Fibroblast of lung (primary cell): Measurements from ENCODE around the gene KCTD16. TPM values are rescaled to one million over a fixed set of nuclear protein-coding genes. Genes with fewer than 3 reads are reported as not detected.

Experiments used
- DNase-seq, 2 donors: peaks; one replicate each; pipeline versions ENCODE4 v3.0.0 to v3.0.0-alpha.2; 2010; ENCODE audit warnings: low read depth in 2 of 2
- H2AFZ ChIP-seq: 2 replicates; pipeline ENCODE4 v1.5.1; 2012; ENCODE audit warnings: low read length, control low read depth, inconsistent platforms
- H3K27ac ChIP-seq: 2 replicates; pipeline ENCODE4 v1.5.1; 2011; ENCODE audit warnings: low read length, control low read depth; ENCODE audit not compliant: insufficient read depth
- H3K27me3 ChIP-seq: 2 replicates; pipeline ENCODE4 v1.5.1; 2011; ENCODE audit warnings: mild to moderate bottlenecking, low read length; ENCODE audit not compliant: control insufficient read depth, insufficient read depth
- H3K36me3 ChIP-seq: 2 replicates; pipeline ENCODE4 v1.5.1; 2011; ENCODE audit warnings: low read length; ENCODE audit not compliant: control insufficient read depth, insufficient read depth
- H3K4me1 ChIP-seq: 2 replicates; pipeline ENCODE4 v1.5.1; 2011; ENCODE audit warnings: low read length; ENCODE audit not compliant: control insufficient read depth, insufficient read depth; ENCODE audit errors: extremely low read depth
- H3K4me2 ChIP-seq: 2 replicates; pipeline ENCODE4 v1.5.1; 2011; ENCODE audit warnings: low read length, control low read depth; ENCODE audit not compliant: insufficient read depth; ENCODE audit errors: extremely low read depth
- H3K4me3 ChIP-seq, 4 experiments: fragments of 200-600 bp in 1 of 4; sonication (generic) in 1 of 4; replicated peaks in 1 of 4; 2 replicates each; pipeline ENCODE4 v1.5.1; 2011 to 2016; ENCODE audit warnings: low read length in 4 of 4, low read depth in 3 of 4, mild to moderate bottlenecking in 3 of 4, control low read depth in 2 of 4, inconsistent platforms in 1 of 4, mixed read lengths in 1 of 4; ENCODE audit not compliant: insufficient read depth in 1 of 4; ENCODE audit errors: control extremely low read depth in 1 of 4
- H3K79me2 ChIP-seq: 2 replicates; pipeline ENCODE4 v1.5.1; 2012; ENCODE audit warnings: mild to moderate bottlenecking, low read length, inconsistent platforms; ENCODE audit not compliant: control insufficient read depth, insufficient read depth
- H3K9ac ChIP-seq: 2 replicates; pipeline ENCODE4 v1.5.1; 2011; ENCODE audit warnings: mild to moderate bottlenecking, low read length, control low read depth; ENCODE audit not compliant: insufficient read depth
- H3K9me3 ChIP-seq: 2 replicates; pipeline ENCODE4 v1.5.1; 2012; ENCODE audit warnings: low read depth, low read length; ENCODE audit not compliant: control insufficient read depth, insufficient read depth
- H4K20me1 ChIP-seq: 2 replicates; pipeline ENCODE4 v1.5.1; 2011; ENCODE audit warnings: low read length; ENCODE audit not compliant: control insufficient read depth, insufficient read depth; ENCODE audit errors: extremely low read depth
- CTCF ChIP-seq, 2 donors: IDR thresholded peaks in 1 of 2; conservative IDR thresholded peaks in 1 of 2; 1 replicate in 1 of 2; 2 replicates in 1 of 2; pipeline ENCODE4 v1.5.1; 2011 to 2012; ENCODE audit warnings: low read length in 2 of 2, control low read depth in 1 of 2, inconsistent platforms in 1 of 2, low read depth in 1 of 2, mild to moderate bottlenecking in 1 of 2
- EZH2 ChIP-seq: IDR thresholded peaks from 2 replicates; pipeline ENCODE4 v1.5.1; 2012; ENCODE audit warnings: low read length, control low read depth, mild to moderate bottlenecking; ENCODE audit errors: missing control alignments
- polyA plus RNA-seq, 2 donors: library from polyadenylated mRNA; depleted of rRNA in 1 of 2; stranded (reverse) in 1 of 2; unstranded in 1 of 2; fragments of >200 nt; gene quantifications; 2 replicates each; pipeline ENCODE4 v1.2.1, GENCODE V29; 2011 to 2012; ENCODE audit warnings: missing spikeins in 1 of 2
- total RNA-seq: library from RNA; depleted of rRNA; stranded (reverse); fragments of >200 nt; gene quantifications from 2 replicates; pipeline ENCODE4 v1.2.1, GENCODE V29; 2014

Gene KCTD16
- total and polyA plus RNA-seq, 2 donors (not counting 1 experiment from before 2014, with no cell fraction given): 0.32 to 1.2 TPM

GRCh38 chr5:144133050-144133633 lies 37.5 kb upstream of the KCTD16 start:
- Histone ChIP-seq H3K79me2 (no peaks in the 10 kb centered on the region), H3K9ac (no peak overlapping the region), H3K4me2 (no peak overlapping the region)

GRCh38 chr5:144134194-144134826 lies 36.4 kb upstream of the KCTD16 start:
- Histone ChIP-seq H3K4me2 (no peak overlapping the region), H3K4me3 (no peak overlapping the region), H3K4me1 (no peaks in the 10 kb centered on the region), H3K79me2 (no peaks in the 10 kb centered on the region), H3K9ac (no peak overlapping the region), H3K9me3 (no peaks in the 10 kb centered on the region), H3K27me3 (no peaks in the 10 kb centered on the region), H4K20me1 (no peaks in the 10 kb centered on the region), H3K36me3 (no peaks in the 10 kb centered on the region), H2AFZ (no peak overlapping the region), H3K27ac (no peak overlapping the region)
- DNase-seq: no peak
- TF ChIP-seq EZH2 (no peak), CTCF (conservative IDR thresholded peaks at IDR 0.05 in 1 of 2, IDR thresholded peaks at IDR 0.05 in 1 of 2; ENCODE audit: low read depth in 1 of 2, low read length in 2 of 2) (no peak)

More at GRCh38 chr5:144133050-144133633, 37.5 kb upstream of the KCTD16 start:
- no peaks in the 10 kb centered on the region for H3K36me3 ChIP-seq
- no peaks in the 10 kb centered on the region for H3K27me3 ChIP-seq
- H3K27ac ChIP-seq: no peak overlapping the region
- H2AFZ ChIP-seq: no peak overlapping the region
- no peak overlapping the region for H3K4me3 ChIP-seq
- TF ChIP-seq CTCF (conservative IDR thresholded peaks at IDR 0.05 in 1 of 2, IDR thresholded peaks at IDR 0.05 in 1 of 2; ENCODE audit: low read depth in 1 of 2, low read length in 2 of 2) (no peak), EZH2 (no peak)
- H3K9me3 ChIP-seq: no peaks in the 10 kb centered on the region
- no peaks in the 10 kb centered on the region for H3K4me1 ChIP-seq
- no peaks in the 10 kb centered on the region for H4K20me1 ChIP-seq
- no peak for DNase-seq

GRCh38 chr5:144135113-144135762 lies 35.4 kb upstream of the KCTD16 start:
- Histone ChIP-seq H3K27me3 (no peaks in the 10 kb centered on the region), H3K36me3 (no peaks in the 10 kb centered on the region), H3K4me1 (no peaks in the 10 kb centered on the region), H3K9ac (no peak overlapping the region), H3K9me3 (no peaks in the 10 kb centered on the region), H4K20me1 (no peaks in the 10 kb centered on the region), H3K27ac (no peak overlapping the region), H3K79me2 (no peaks in the 10 kb centered on the region), H2AFZ (no peak overlapping the region), H3K4me3 (no peak overlapping the region), H3K4me2 (no peak overlapping the region)
- peak in 1 of 2 donors; percentile 17 for DNase-seq
- TF ChIP-seq CTCF (conservative IDR thresholded peaks at IDR 0.05 in 1 of 2, IDR thresholded peaks at IDR 0.05 in 1 of 2; ENCODE audit: low read depth in 1 of 2, low read length in 2 of 2) (no peak), EZH2 (no peak)
